HG03025 (cell line): ENCODE measurements around the gene RGS5.

ENCODE experiments used
- ATAC-seq: cut with Tn5 transposase; IDR thresholded peaks from one replicate; pipeline ENCODE4 v1.9.1; 2021; ENCODE audit warnings: mild to moderate bottlenecking, moderate library complexity; ENCODE audit not compliant: unreplicated experiment, low FRiP score

The RGS5 gene

DNA sequence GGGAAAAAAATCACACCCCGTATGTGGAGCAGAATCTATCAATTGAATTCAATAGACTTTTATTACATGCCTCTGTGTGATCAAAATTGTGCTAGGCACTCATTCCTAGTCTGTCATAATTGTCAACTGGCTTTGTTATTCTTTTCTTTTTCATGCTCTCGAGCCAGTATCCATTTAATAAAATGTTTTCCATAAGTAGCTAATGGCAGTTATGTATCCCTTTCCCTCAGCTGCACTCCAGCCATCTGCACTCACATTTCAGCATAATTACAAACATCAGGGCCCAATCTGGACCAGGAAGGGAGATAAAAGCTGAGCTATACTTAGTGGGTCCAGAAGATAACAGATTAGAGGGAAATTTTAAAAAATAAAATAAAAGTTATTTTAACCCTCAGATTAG lies 15.9 kb downstream of the RGS5 start:
- ATAC-seq, result no peak

- no peak for ATAC-seq
These were observed 20.3 kb downstream of the RGS5 start for GRCh38 chr1:163182330-163182949.

GRCh38 chr1:163178628-163179027 lies 24.1 kb downstream of the RGS5 start:
- no peak for ATAC-seq

- no peak for ATAC-seq
These were observed 25.9 kb downstream of the RGS5 start for GRCh38 chr1:163176797-163177196.

GRCh38 chr1:163174524-163175437 lies 27.9 kb downstream of the RGS5 start:
- no peak for ATAC-seq

GRCh38 chr1:163173121-163173520 lies 29.6 kb downstream of the RGS5 start:
- ATAC-seq, result no peak

- no peak for ATAC-seq
These were observed 30.1 kb downstream of the RGS5 start for GRCh38 chr1:163172596-163172995.

GRCh38 chr1:163171826-163172225 lies 30.9 kb downstream of the RGS5 start:
- no peak for ATAC-seq

GRCh38 chr1:163170975-163171676 lies 31.6 kb downstream of the RGS5 start:
- no peak for ATAC-seq

DNA sequence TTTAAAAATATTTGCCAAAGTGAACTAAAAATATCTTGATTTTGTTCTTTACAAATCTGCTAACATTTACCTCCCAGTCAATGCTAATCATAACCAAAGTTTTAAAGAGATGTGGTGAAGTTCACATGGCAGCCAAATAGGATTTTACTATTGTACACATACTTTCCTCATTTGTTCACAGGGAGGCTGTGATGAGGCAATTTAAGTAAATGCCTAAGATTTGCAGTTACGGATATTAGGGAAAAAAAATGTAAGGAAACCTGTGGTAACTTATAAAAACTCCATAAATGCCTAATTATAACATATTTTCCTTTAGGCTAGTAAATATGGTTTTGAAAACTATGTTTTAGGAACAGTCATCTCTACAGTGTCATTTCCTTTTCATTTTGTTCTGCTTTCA lies 32.4 kb downstream of the RGS5 start:
- no peak for ATAC-seq

- no peak for ATAC-seq
These were observed 33.2 kb downstream of the RGS5 start for GRCh38 chr1:163169553-163169952.

GRCh38 chr1:163168053-163168452 lies 34.7 kb downstream of the RGS5 start:
- no peak for ATAC-seq

DNA sequence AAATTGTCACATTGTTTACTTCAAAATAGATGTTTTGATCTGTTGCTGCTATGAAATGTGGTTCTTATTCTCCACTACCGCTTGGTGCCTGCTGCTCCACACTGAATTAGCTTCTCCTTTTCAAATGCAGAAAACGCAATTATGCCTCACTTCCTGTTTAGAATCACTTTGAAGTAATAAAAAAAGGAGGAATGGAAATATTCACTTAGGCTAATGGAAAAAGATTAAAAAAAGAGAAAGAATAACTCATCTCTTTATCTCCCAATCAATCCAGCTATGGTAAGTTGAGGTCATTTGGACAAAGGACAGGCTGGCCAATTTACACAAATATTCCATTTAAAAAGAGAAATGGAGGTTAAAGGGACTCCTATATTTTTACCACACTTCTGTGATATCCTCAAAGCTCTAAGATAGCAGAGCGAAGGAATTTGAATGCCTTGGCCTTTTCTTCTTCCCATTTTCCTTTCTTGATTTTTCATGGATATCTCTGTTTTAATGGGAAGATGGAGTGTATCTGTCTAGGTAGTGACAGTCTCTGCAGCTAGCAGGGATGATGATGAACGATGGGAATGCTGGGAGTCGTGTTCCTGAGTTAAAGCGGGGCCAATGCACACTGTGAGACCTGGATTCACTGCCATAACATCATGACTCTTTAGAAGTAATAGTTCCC lies 35.7 kb downstream of the RGS5 start:
- no peak for ATAC-seq

DNA sequence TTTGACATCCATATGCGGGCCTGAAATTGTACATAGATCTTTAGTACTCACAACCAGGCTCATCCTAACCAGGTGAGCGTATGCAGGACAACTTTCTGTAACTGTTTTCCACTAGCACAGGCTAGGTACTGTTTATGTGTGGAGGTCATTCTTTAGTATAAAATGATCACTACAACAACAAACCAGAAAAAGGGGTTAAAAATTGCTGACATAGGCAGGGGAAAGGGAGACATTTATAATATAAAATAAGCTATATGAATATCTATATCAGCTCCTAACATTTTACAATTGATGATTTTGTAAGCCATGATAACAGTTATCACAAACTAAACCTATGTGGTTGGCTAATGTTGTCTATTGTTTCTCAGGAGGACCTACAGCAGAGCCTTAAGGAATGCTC lies 37.6 kb downstream of the RGS5 start:
- ATAC-seq, result no peak

DNA sequence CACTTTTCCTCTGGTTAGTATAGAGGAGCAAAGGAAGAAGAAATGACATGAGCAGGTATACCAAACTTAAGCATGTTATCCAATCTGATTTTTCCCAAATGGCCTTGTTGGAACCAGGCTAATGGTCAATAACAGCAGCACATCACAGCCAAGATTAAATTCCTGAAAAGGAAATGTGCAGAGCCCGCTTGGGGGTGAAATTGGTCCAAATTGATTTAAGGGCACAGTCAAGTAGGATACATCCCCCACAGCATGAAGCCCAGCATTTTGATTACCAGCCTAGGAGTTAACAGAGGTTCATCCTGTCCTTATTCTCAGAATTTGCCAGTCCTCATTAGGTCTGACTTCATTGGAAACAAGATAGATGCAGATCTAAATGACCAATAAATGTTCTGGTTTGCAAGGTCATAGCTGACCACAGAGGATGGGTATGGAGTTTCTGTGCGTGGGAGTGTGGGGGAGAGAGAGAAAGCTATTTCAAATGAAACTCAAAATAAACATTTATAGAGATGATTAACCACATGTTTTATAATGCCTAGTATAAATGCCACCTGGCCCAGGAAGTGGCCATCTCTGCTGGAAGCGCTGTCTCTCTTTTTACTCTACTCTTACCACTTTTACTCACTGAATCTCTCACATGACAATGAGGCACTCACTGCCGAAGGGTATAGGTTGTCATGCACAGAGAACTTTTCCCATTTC lies 38.7 kb downstream of the RGS5 start:
- ATAC-seq, result no peak

- no peak for ATAC-seq
These were observed 39.6 kb downstream of the RGS5 start for GRCh38 chr1:163163163-163163562.

DNA sequence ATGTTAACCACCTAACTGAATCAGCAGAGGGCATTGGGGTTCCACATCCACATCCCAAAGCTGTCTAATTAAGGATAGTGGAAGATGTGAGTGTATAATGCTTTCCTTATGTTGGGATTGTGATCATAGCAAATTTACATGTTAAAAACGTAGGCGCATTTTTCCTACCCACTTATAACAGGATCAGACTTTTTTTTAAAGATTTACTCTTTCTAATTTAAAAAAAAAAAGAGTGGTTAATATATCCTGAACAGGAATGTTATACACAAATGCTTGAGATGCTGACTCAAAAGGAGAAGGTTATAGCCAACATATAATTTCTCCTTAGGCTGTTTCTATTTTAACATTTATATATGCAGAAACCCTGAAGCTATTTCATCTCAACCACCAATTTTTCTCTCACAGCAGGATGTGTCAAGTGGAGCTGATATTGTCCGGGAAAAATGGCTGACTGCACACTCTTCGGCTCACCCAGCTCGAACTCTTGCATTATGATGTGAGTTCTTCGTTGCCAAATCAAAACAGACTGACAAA lies 40.3 kb downstream of the RGS5 start:
- no peak for ATAC-seq

GRCh38 chr1:163161841-163162240 lies 40.9 kb downstream of the RGS5 start:
- no peak for ATAC-seq

DNA sequence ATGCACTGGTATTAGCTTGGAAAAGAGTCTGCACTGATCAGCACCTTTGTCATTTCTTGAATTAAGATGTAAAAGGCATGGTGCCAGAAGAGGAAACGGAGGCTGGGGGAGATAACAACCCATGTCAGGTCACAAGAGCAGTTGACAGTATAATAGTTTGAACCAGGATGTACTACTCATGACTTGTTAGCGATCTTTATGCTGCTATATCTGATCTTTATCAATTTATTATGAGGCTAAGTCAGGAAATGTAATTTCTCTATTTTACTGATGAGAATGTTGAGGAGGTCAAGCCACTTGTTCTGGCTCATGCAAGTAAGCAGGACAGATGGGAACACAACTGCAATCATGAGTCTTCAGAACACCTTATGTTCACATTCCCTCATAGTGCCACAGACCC lies 41.4 kb downstream of the RGS5 start:
- ATAC-seq, result no peak

GRCh38 chr1:163155606-163156005 lies 47.1 kb downstream of the RGS5 start:
- ATAC-seq, result no peak
